ENCODE measurements around the gene RCBTB2.

Gene RCBTB2

DNA sequence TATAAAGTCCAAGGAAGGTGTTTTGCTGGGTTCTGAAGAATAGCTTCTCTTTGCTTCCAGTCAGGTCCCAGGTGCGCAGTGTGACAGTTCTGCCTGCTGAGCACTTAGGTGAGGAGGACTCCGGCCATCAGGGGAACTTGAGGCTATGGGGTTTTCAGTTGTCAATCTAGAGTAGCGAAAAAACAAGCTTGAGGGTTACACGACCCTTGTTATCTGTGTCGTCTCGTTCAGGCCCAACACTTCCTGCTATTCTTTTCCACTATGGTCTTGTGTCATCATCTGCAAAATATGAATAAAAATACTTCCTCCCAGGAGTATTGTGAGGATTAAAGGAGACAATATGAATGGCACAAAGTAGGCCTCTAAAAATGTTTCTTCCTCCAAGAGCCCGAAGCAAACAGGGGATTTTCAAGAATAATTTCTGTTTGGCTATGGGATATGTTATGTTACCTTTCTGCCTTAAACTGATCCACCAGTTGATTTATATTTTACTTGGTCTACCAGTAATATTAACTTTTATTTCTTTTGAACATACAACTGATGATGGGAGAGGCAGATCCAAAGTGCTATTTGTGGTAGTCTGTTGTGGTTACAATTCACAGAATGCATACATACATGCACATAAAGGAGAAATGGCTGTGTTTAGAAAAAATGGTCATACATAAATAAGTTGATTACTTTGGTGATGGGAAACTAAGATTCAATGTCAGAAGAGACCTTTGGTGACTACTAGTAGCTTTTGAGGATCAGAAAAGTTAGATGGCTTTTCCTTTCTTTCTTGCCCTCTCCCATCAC, 40.5 kb upstream of the RCBTB2 start:
- intact Hi-C loops (cut with DNase I; ENCODE audit: low total_unique reads) = loop anchor here (5.0 kb wide), 1 partner anchor 41 kb away; the partner anchor contains the start of gene RCBTB2
- Histone ChIP-seq H3K27me3 (no peaks in the 10 kb centered on the region), H3K4me3 (no peak overlapping the region), H3K27ac (peak overlapping the region in 1 of 2 donors; percentile 89), H3K36me3 (no peaks in the 10 kb centered on the region), H3K9me3 (no peaks in the 10 kb centered on the region), H3K4me1 (peaks cover 0 to 37% (median 12%) of the 10 kb centered on the region in 4 donors)
- TF ChIP-seq, protein P1, sequence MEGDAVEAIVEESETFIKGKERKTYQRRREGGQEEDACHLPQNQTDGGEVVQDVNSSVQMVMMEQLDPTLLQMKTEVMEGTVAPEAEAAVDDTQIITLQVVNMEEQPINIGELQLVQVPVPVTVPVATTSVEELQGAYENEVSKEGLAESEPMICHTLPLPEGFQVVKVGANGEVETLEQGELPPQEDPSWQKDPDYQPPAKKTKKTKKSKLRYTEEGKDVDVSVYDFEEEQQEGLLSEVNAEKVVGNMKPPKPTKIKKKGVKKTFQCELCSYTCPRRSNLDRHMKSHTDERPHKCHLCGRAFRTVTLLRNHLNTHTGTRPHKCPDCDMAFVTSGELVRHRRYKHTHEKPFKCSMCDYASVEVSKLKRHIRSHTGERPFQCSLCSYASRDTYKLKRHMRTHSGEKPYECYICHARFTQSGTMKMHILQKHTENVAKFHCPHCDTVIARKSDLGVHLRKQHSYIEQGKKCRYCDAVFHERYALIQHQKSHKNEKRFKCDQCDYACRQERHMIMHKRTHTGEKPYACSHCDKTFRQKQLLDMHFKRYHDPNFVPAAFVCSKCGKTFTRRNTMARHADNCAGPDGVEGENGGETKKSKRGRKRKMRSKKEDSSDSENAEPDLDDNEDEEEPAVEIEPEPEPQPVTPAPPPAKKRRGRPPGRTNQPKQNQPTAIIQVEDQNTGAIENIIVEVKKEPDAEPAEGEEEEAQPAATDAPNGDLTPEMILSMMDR (IDR thresholded peaks at IDR 0.05) = no peak
- DNase-seq = no peak

DNA sequence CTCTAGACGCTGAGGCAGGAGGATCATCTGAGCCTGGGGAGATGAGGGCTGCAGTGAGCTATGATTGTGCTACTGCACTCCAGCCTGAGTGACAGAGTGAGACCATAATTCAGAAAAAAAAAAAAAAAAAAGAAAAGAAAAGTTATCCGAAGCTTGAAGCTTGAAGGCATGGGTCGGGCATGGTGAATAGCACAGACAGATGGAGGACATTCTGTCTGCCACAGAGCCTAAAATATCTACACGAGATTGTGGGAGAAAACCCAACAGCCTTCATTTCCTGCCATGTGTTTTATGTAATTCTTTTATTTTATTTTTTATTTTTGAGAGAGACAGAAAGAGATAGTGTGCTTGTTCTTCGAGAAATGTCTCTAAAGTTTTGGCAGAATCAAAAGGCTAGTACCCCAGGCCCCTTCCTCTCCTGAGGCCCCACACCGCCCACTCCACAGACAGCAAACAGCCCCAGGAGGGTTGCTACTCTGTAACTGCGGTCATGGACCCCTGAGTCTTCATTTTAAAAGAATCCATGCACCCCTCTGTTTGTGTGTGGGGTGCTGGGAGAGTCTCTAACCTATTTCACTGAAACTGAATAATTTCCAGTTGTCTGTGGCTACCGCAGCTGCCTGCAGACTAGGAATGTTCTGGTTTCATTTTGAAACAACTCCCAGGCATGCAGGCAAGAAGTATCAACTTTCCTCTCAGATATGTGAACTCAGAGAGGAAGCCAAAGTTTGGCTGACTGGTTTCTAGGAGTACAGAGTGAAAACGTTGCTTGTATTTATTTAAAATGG, 38.4 kb upstream of the RCBTB2 start:
- H3K27me3 ChIP-seq = no peaks in the 10 kb centered on the region
- no peaks in the 10 kb centered on the region for H3K9me3 ChIP-seq
- H3K4me3 ChIP-seq = peak overlapping the region; percentile 35 to 44
- TF ChIP-seq, protein P1 (IDR thresholded peaks at IDR 0.05) = no peak
- peaks cover 0 to 52% (median 19%) of the 10 kb centered on the region in 4 donors for H3K4me1 ChIP-seq
- no peaks in the 10 kb centered on the region for H3K36me3 ChIP-seq
- intact Hi-C loops (cut with DNase I; ENCODE audit: low total_unique reads) = loop anchor here (5.0 kb wide), 1 partner anchor 39 kb away; the partner anchor contains the start of gene RCBTB2
- H3K27ac ChIP-seq = peak overlapping the region; percentile 69 to 89
- peak in 1 of 2 donors; percentile 35 for DNase-seq

DNA sequence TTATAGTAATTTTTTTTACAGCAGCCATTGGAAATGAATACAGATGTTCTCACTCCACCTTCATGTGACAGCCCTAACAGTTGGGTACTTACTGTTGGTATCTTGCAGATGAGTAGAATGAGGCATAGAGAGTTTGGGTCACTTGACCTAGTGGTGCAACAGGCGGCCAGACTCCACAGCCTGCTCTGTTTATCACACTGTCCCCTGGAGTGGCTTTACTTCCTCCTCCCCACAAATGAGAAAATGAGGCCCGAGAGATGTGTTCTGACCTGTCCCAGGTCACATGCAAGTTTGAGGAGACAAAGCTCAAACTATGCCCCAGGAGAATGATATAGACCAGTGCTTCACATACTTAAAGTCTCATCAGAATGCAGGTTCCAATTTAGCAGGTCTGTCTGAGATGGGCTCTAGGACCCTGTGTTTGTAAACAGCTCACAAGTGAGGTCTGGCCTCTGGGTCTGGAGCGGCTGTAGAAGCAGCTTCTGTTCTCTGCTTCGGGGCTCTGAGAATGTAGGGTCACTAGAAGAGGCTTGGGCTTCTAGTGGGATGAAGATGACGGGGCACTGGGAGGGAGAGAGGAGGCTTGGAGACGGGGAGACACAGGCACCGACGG, 37.4 kb upstream of the RCBTB2 start:
- intact Hi-C loops (cut with DNase I; ENCODE audit: low total_unique reads) = loop anchor here (5.0 kb wide), 1 partner anchor 38 kb away; the partner anchor contains the start of gene RCBTB2
- Histone ChIP-seq H3K27me3 (no peaks in the 10 kb centered on the region), H3K36me3 (no peaks in the 10 kb centered on the region), H3K27ac (peak overlapping the region; percentile 69 to 89), H3K4me3 (no peak overlapping the region), H3K4me1 (peaks cover 0 to 52% (median 19%) of the 10 kb centered on the region in 4 donors), H3K9me3 (no peaks in the 10 kb centered on the region)
- TF ChIP-seq, protein P1 (IDR thresholded peaks at IDR 0.05) = no peak
- peak in 1 of 2 donors; percentile 40 for DNase-seq

DNA sequence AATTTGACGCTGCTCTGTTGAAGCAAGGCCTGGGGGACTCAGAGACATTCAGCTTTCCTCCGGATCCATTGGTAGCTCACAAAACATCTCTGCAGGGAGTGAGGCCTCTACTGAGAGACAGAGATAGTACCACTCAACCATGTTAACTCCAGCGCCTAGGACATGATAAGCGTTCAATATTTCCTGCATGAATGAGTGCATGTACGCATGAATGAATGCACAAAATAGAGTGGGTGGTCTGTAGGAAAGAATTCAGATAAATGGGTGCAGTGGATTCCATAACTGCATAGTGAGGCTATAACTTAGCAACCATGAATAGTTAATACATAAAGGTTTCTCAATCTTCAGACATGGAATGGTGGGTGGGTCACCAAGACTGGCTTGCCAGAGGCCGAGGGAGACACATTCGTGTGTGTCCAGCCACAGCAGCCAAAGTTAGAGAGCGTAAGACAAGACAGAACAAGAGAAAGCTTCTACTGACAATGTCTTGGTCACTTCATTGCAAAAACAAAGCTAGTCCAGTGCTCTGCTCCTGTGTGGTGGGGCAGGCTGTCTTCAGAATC, 36.3 kb upstream of the RCBTB2 start:
- DNase-seq = no peak
- Histone ChIP-seq H3K9me3 (no peaks in the 10 kb centered on the region), H3K36me3 (no peaks in the 10 kb centered on the region), H3K4me1 (peaks cover 0 to 52% (median 19%) of the 10 kb centered on the region in 4 donors), H3K4me3 (no peak overlapping the region), H3K27ac (peak overlapping the region in 1 of 2 donors; percentile 89), H3K27me3 (no peaks in the 10 kb centered on the region)
- TF ChIP-seq, protein P1 (IDR thresholded peaks at IDR 0.05) = no peak
- intact Hi-C loops (cut with DNase I; ENCODE audit: low total_unique reads) = no loop called here

Data from tibial artery (tissue), 4 donors.